Smooth muscle cell (in vitro differentiated cells): Measurements from ENCODE around the gene CARS1. TPM values are rescaled to one million over a fixed set of nuclear protein-coding genes. Genes with fewer than 3 reads are reported as not detected.

Source experiments
- DNase-seq: peaks from one replicate; lab custom pipeline; 2025; ENCODE audit not compliant: unreplicated experiment; lab: John Stamatoyannopoulos, UW
- H2AFZ ChIP-seq: fragments of 200-600 bp; sonication (generic); 2 replicates; pipeline ENCODE4 v1.6.0; 2016; ENCODE audit warnings: antibody characterized with exemption, low read depth, mild to moderate bottlenecking
- H3F3A ChIP-seq: fragments of 200-600 bp; sonication (generic); 2 replicates; pipeline ENCODE4 v1.6.0; 2017; ENCODE audit warnings: antibody characterized with exemption, low read depth
- H3K27ac ChIP-seq: fragments of 200-600 bp; sonication (generic); 2 replicates; pipeline ENCODE4 v1.5.1; 2016; ENCODE audit warnings: low read depth, mild to moderate bottlenecking
- H3K27me3 ChIP-seq: fragments of 200-600 bp; sonication (generic); 2 replicates; pipeline ENCODE4 v1.6.1; 2016; ENCODE audit warnings: low read depth, mild to moderate bottlenecking
- H3K36me3 ChIP-seq: fragments of 200-600 bp; sonication (generic); 2 replicates; pipeline ENCODE4 v1.5.1; 2016; ENCODE audit warnings: low read depth
- H3K4me1 ChIP-seq: fragments of 200-600 bp; sonication (generic); 2 replicates; pipeline ENCODE4 v1.5.1; 2016; ENCODE audit warnings: low read depth
- H3K4me2 ChIP-seq: fragments of 200-600 bp; sonication (generic); 2 replicates; pipeline ENCODE4 v1.6.0; 2016; ENCODE audit warnings: mild to moderate bottlenecking
- H3K4me3 ChIP-seq: fragments of 200-600 bp; sonication (generic); 2 replicates; pipeline ENCODE4 v1.5.1; 2016; ENCODE audit warnings: mild to moderate bottlenecking
- H3K79me2 ChIP-seq: fragments of 200-600 bp; sonication (generic); 2 replicates; pipeline ENCODE4 v1.6.0; 2016; ENCODE audit warnings: low read depth, mild to moderate bottlenecking
- H3K9ac ChIP-seq: fragments of 200-600 bp; sonication (generic); 2 replicates; pipeline ENCODE4 v1.6.0; 2016; ENCODE audit warnings: low read depth
- H3K9me3 ChIP-seq: fragments of 200-600 bp; sonication (generic); replicated peaks from 2 replicates; pipeline ENCODE4 v1.5.1; 2016; ENCODE audit warnings: low read depth
- H4K20me1 ChIP-seq: fragments of 200-600 bp; sonication (generic); 2 replicates; pipeline ENCODE4 v1.6.0; 2016; ENCODE audit warnings: low read depth
- CTCF ChIP-seq: fragments of 200-600 bp; sonication (generic); IDR thresholded peaks from 2 replicates; pipeline ENCODE4 v1.5.1; 2017; ENCODE audit warnings: borderline replicate concordance, mild to moderate bottlenecking, antibody characterized with exemption; ENCODE audit not compliant: insufficient read depth, poor library complexity, severe bottlenecking
- WGBS: methylation state at CpG from one replicate; pipeline ENCODE4 v1.1.7; 2016; ENCODE audit warnings: low lambda C conversion rate; 5-methylcytosine and 5-hydroxymethylcytosine counted together
- polyA plus RNA-seq: library from polyadenylated mRNA; unstranded; fragments of >200 nt; fragmentation: Nextera tagmentation; extraction: Ambion mirVana; gene quantifications from 2 replicates; pipeline ENCODE4 v1.2.1, GENCODE V29; 2016
- total RNA-seq: library from RNA; depleted of rRNA; stranded (reverse); fragments of >200 nt; gene quantifications from 2 replicates; pipeline ENCODE4 v1.2.3, GENCODE V29; 2014

Gene CARS1
- total and polyA plus RNA-seq, 2 experiments from 2014 or later, result 51.7 to 61.6 TPM

GRCh38 chr11:3094223-3094824 lies 37.1 kb upstream of the CARS1 start:
- 94% methylated on average over 21 of the region's 21 CpGs for WGBS
- Histone ChIP-seq H3K9ac (no peak overlapping the region), H3K9me3 (no peaks in the 10 kb centered on the region), H3K27ac (no peak overlapping the region), H3K4me3 (no peak overlapping the region), H3K4me1 (peaks cover 9% of the 10 kb centered on the region), H3K4me2 (no peak overlapping the region), H3K36me3 (peaks cover 4% of the 10 kb centered on the region), H3F3A (peaks cover 3% of the 10 kb centered on the region), H2AFZ (no peak overlapping the region), H3K27me3 (no peaks in the 10 kb centered on the region), H4K20me1 (no peaks in the 10 kb centered on the region), H3K79me2 (no peaks in the 10 kb centered on the region)
- DNase-seq, result no peak
- TF ChIP-seq CTCF, result no peak

GRCh38 chr11:3093281-3094191 lies 36.3 kb upstream of the CARS1 start:
- DNase-seq, result no peak
- no peaks in the 10 kb centered on the region for H3K36me3 ChIP-seq
- peaks cover 3% of the 10 kb centered on the region for H3F3A ChIP-seq
- no peaks in the 10 kb centered on the region for H3K79me2 ChIP-seq
- no peaks in the 10 kb centered on the region for H4K20me1 ChIP-seq
- H3K4me3 ChIP-seq, result no peak overlapping the region
- no peak overlapping the region for H3K9ac ChIP-seq
- no peak overlapping the region for H3K4me2 ChIP-seq
- H2AFZ ChIP-seq, result no peak overlapping the region
- no peak overlapping the region for H3K27ac ChIP-seq
- no peaks in the 10 kb centered on the region for H3K27me3 ChIP-seq
- no peaks in the 10 kb centered on the region for H3K9me3 ChIP-seq
- peaks cover 9% of the 10 kb centered on the region for H3K4me1 ChIP-seq
- 94% methylated on average over 36 of the region's 36 CpGs for WGBS
- no peak for TF ChIP-seq CTCF

DNA sequence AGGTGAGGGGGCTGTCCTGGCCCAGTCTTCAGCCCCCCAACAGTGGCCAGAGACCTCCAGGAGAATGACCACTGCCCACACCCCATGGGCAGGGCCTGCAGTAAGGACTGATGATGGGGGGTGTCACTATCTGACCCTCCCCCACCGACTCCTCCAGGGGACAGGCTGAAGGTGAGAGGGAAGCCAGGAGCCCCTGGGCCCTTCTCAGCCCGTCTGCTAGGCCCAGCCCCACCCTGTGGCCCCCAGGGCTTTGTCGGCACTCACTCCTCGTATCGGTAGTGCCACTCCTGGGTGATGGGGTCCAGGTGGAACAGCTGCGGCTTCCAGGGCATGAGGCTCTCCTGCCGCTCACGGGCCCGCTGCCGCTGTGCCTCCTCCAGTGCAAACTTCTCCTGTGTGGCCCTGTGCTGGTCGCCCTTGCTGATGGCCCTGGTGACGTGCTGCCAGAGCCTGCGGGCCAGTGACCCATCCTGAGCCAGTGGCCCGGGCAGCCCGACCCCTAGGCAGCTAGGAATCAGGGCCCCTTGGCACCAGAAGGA lies 35.4 kb upstream of the CARS1 start:
- Histone ChIP-seq H3K27me3 (no peaks in the 10 kb centered on the region), H3K27ac (no peak overlapping the region), H3K9me3 (no peaks in the 10 kb centered on the region), H3K79me2 (no peaks in the 10 kb centered on the region), H3K9ac (no peak overlapping the region), H3K4me1 (peaks cover 9% of the 10 kb centered on the region), H3K4me2 (no peak overlapping the region), H4K20me1 (no peaks in the 10 kb centered on the region), H3F3A (peaks cover 3% of the 10 kb centered on the region), H3K4me3 (no peak overlapping the region), H3K36me3 (no peaks in the 10 kb centered on the region), H2AFZ (no peak overlapping the region)
- WGBS, result 96% methylated on average over 15 of the region's 15 CpGs
- DNase-seq, result no peak
- no peak for TF ChIP-seq CTCF
